Measurements from ENCODE around the gene SYNPO2L.

SYNPO2L gene

DNA sequence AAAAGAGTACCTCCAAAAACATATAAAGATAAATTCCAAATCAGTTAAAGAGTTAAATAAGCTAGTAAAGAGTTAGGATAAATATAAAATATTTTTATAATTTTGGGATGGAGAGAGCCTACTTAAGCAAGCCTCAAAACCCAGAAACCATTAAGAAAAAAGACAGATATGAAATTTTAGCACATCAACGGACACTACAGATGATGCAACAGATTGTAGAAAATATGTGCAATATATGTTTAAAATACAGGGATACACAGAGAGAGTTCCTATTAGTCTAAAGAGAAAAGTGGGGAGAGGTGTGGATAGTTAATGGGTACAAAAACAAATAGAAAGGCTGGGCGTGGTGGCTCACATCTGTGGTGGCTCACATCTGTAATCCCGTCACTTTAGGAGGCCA, 41.1 kb downstream of the SYNPO2L start:
- DNase-seq = no peak

DNA sequence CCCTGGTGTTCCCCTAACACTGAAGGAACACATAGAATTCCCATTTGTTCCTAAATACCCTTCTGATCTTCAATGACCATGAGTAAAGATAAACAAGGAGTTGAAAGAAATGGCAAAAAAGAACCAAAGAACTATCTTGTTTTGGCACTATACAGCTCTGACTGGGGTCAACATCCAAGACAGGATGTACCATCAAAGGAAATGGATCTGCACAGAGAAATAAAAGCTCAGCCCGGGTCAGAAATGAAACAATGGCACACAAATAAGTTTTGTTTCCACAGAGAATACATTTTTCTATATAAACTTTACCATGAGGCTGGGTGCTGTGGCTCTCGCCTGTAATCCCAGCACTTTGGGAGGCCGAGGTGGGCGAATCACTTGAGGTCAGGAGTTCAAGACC, 46.7 kb downstream of the SYNPO2L start:
- DNase-seq = no peak

DNA sequence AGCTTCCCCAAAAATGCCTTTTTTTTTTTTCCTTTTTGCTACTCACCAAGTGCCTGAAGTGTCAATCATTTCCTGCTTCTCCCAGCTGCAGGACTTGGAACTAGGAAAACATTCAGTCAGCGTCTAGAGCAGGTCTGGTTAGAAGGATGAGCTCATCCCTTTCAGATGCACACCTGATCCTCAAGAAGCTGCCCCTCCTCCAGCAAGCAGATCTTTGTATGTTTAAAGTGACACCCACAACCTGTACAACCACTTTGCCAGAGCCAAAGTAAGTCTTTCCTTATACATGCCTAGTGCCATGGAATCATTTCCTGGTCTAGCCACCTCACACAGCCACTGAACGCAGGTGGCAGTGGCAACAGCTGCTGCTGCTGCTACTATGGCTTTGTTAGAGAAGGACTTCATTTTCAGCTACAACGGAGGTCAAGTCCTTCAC, 54.3 kb downstream of the SYNPO2L start:
- no peak for DNase-seq

DNA sequence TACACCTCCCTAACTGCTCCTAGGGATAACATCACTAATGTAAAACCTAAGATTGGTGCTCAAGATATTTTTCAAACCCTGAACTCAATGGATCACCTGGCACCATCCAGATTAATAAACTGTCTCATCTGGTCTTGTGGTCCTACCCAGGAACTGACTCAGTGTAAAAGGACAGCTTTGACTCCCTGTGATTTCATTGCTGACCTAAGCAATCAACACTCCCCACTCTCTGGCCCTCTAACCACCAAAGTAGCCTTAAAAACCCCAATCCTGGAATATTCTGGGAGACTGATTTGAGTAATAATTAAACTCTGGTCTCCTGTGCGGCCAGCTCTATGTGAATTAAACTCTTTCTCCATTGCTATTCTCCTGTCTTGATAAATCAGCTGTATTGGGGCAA, 58.5 kb downstream of the SYNPO2L start:
- DNase-seq = no peak

All from stimulated activated CD4-positive, alpha-beta T cell treated with anti-CD3 and anti-CD28 coated beads, Interleukin-4, amount 100 ng/mL, for 4 hours (primary cell).